ENCODE results near the gene PTCRA. TPM values are rescaled to one million over a fixed set of nuclear protein-coding genes. Genes with fewer than 3 reads are reported as not detected.
"Not testable (repeated sequence)": the region's sequence is repeated elsewhere in the genome, so short reads cannot be mapped to it uniquely, and the experiment has no call there.

Gene PTCRA
- total RNA-seq, 1 experiment from 2014 or later: not detected

DNA sequence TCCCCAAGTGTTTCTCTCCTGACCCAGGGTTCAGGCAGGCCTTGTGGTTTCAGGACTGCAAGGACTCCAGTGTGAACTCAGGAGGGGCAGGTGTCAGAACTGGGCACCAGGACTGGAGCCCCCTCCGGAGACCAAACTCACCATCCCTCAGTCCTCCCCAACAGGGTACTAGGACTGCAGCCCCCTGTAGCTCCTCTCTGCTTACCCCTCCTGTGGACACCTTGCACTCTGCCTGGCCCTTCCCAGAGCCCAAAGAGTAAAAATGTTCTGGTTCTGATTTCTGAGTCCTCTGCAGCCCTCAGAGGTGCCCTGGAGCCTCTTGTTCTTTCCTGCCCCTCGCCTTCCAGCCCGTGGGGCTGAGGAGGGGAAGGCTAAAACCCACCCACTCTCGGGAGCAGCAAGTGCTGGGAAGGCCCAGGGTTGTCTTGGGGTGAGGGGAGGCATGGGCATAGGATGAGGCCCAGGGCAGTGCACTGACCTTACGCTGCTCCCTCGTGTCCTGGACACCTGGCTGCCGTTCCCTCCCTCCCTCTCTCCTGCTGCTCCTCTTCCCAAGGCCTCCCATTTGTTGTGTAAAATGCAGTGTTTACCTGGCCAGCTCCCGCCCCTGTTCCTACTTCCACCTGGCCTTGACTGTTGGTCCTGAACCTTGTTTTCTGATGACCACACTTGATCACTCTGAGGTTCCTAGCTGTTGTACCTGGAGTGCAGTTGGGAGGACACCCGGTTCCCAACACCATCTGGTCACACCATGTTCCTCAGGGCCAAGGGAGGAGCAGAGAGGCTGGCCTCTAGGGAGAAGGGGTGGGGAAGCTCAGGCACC lies 23.3 kb downstream of the PTCRA start:
- POLR2A ChIA-PET (ENCODE audit: unreplicated experiment): no interaction called here
- no peaks in the 10 kb centered on the region for H3F3A ChIP-seq (ENCODE audit: low read length, unreplicated experiment)
- H3K27me3 ChIP-seq (ENCODE audit: low read length): no peaks in the 10 kb centered on the region
- H3K9me2 ChIP-seq (replicated peaks; ENCODE audit: low read length): no peaks in the 10 kb centered on the region
- intact Hi-C loops (cut with micrococcal nuclease): no loop called here
- TF ChIP-seq EZH2 (IDR thresholded peaks at IDR 0.05; ENCODE audit: low read length, unreplicated experiment): no peak
- no peak for TF ChIP-seq EZH2phosphoT487 (IDR thresholded peaks at IDR 0.05; ENCODE audit: borderline replicate concordance, low read length)
- TF ChIP-seq, protein P1, sequence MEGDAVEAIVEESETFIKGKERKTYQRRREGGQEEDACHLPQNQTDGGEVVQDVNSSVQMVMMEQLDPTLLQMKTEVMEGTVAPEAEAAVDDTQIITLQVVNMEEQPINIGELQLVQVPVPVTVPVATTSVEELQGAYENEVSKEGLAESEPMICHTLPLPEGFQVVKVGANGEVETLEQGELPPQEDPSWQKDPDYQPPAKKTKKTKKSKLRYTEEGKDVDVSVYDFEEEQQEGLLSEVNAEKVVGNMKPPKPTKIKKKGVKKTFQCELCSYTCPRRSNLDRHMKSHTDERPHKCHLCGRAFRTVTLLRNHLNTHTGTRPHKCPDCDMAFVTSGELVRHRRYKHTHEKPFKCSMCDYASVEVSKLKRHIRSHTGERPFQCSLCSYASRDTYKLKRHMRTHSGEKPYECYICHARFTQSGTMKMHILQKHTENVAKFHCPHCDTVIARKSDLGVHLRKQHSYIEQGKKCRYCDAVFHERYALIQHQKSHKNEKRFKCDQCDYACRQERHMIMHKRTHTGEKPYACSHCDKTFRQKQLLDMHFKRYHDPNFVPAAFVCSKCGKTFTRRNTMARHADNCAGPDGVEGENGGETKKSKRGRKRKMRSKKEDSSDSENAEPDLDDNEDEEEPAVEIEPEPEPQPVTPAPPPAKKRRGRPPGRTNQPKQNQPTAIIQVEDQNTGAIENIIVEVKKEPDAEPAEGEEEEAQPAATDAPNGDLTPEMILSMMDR (conservative IDR thresholded peaks at IDR 0.05; ENCODE audit: low read depth, low read length): no peak
- no peaks in the 10 kb centered on the region for H3K9me3 ChIP-seq (ENCODE audit: low read length)
- H3K4me3 ChIP-seq (ENCODE audit: low read length): no peak overlapping the region
- H3K9ac ChIP-seq (ENCODE audit: low read length): no peak overlapping the region
- CTCF ChIA-PET: no interaction called here
- no peaks in the 10 kb centered on the region for H4K20me1 ChIP-seq (ENCODE audit: low read length)
- peaks cover 21% of the 10 kb centered on the region; the same call in 1 of the 2 replicates for H3K36me3 ChIP-seq (ENCODE audit: low read depth, low read length)
- BruUV-seq (replicated peaks): no TSS peak
- H3K4me1 ChIP-seq (ENCODE audit: insufficient read depth, low read length): no peaks in the 10 kb centered on the region; the same call in 1 of the 2 replicates
- H3K27ac ChIP-seq (ENCODE audit: low read length): no peak overlapping the region
- no peak overlapping the region for H3K4me2 ChIP-seq (ENCODE audit: low read length)
- no peak for ATAC-seq
- DNase-seq: no peak
- H3K79me2 ChIP-seq (ENCODE audit: low read length): peaks cover 4% of the 10 kb centered on the region; the same call in 1 of the 2 replicates
- no peak overlapping the region for H2AFZ ChIP-seq (ENCODE audit: low read length)

DNA sequence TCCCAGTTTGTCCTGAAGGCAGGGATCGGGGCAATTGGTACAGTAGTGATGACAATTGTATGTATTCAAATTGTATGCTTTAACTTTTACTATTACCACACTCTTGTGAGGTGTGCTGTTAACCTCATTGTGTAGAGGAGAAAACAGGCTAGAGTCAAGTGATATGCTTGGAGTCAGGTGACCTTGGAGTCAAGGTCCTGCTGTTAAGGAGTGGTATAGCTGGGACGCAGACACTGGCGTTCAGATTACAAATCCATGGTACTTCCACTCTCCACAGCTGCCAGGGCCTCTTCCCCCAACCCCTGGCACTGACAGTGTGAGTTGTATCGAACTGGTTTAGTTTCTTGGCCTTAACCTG lies 23.9 kb downstream of the PTCRA start:
- no peaks in the 10 kb centered on the region for H3K27me3 ChIP-seq (ENCODE audit: low read length)
- no peaks in the 10 kb centered on the region; the same call in 1 of the 2 replicates for H3K4me1 ChIP-seq (ENCODE audit: insufficient read depth, low read length)
- no peak for ATAC-seq
- peaks cover 15% of the 10 kb centered on the region; the same call in 1 of the 2 replicates for H3K36me3 ChIP-seq (ENCODE audit: low read depth, low read length)
- no peak overlapping the region for H3K27ac ChIP-seq (ENCODE audit: low read length)
- intact Hi-C loops (cut with micrococcal nuclease): no loop called here
- no peak overlapping the region for H3K4me2 ChIP-seq (ENCODE audit: low read length)
- ChIA-PET CTCF (no interaction called here), POLR2A (ENCODE audit: unreplicated experiment) (no interaction called here)
- no peaks in the 10 kb centered on the region for H3K9me2 ChIP-seq (replicated peaks; ENCODE audit: low read length)
- H3K4me3 ChIP-seq (ENCODE audit: low read length): no peak overlapping the region
- TF ChIP-seq, protein P1 (conservative IDR thresholded peaks at IDR 0.05; ENCODE audit: low read depth, low read length): no peak
- TF ChIP-seq EZH2 (IDR thresholded peaks at IDR 0.05; ENCODE audit: low read length, unreplicated experiment) (no peak), EZH2phosphoT487 (IDR thresholded peaks at IDR 0.05; ENCODE audit: borderline replicate concordance, low read length) (no peak)
- no peaks in the 10 kb centered on the region for H4K20me1 ChIP-seq (ENCODE audit: low read length)
- no peak for DNase-seq
- no TSS peak for BruUV-seq (replicated peaks)
- H3K9me3 ChIP-seq (ENCODE audit: low read length): no peaks in the 10 kb centered on the region
- H2AFZ ChIP-seq (ENCODE audit: low read length): no peak overlapping the region
- no peaks in the 10 kb centered on the region for H3F3A ChIP-seq (ENCODE audit: low read length, unreplicated experiment)
- H3K9ac ChIP-seq (ENCODE audit: low read length): no peak overlapping the region
- H3K79me2 ChIP-seq (ENCODE audit: low read length): no peaks in the 10 kb centered on the region; the same call in 1 of the 2 replicates

DNA sequence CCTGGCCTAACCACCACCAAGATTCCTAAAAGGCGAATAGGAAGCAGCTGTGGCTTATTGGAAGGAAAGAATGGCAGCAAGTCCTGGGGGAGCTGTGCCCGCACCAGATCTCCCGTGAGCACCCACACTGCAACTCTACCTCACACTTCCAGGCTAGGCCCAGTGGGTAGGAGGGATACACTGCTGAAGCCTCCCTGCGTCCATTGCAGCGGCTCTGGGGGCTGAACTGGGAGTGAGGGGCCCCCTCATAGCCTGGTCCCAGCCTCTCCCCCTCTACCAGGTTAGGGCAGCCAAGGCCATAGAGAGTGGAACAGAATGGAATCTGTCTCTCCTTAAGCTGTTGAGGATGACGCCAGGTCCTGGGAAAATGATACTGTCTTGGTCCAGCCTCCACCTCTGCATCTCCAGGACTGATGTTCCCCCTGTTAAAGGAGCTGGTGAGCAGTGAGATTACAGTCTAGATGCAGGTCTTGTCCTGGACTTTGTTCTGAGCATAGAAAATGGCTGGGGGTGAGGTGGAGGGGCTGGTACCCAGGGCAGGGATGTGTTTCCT lies 24.7 kb downstream of the PTCRA start:
- no peaks in the 10 kb centered on the region for H3K9me2 ChIP-seq (replicated peaks; ENCODE audit: low read length)
- no peak overlapping the region for H3K27ac ChIP-seq (ENCODE audit: low read length)
- no peaks in the 10 kb centered on the region for H3K27me3 ChIP-seq (ENCODE audit: low read length)
- no peak overlapping the region for H3K4me3 ChIP-seq (ENCODE audit: low read length)
- H4K20me1 ChIP-seq (ENCODE audit: low read length): no peaks in the 10 kb centered on the region
- H2AFZ ChIP-seq (ENCODE audit: low read length): no peak overlapping the region
- ChIA-PET POLR2A (ENCODE audit: unreplicated experiment) (no interaction called here), CTCF (interaction anchor here (0.6 kb wide), 1 partner anchor 26 kb away, joined by 11 read pairs; no protein-coding TSS in a partner anchor)
- H3K9me3 ChIP-seq (ENCODE audit: low read length): no peaks in the 10 kb centered on the region
- H3K4me1 ChIP-seq (ENCODE audit: insufficient read depth, low read length): no peaks in the 10 kb centered on the region; the same call in 1 of the 2 replicates
- intact Hi-C loops (cut with micrococcal nuclease): no loop called here
- no peak overlapping the region for H3K4me2 ChIP-seq (ENCODE audit: low read length)
- DNase-seq (no peak), ATAC-seq (no peak)
- TF ChIP-seq EZH2 (IDR thresholded peaks at IDR 0.05; ENCODE audit: low read length, unreplicated experiment) (no peak), EZH2phosphoT487 (IDR thresholded peaks at IDR 0.05; ENCODE audit: borderline replicate concordance, low read length) (no peak)
- TF ChIP-seq, protein P1 (conservative IDR thresholded peaks at IDR 0.05; ENCODE audit: low read depth, low read length): no peak
- H3K9ac ChIP-seq (ENCODE audit: low read length): no peak overlapping the region
- H3F3A ChIP-seq (ENCODE audit: low read length, unreplicated experiment): no peaks in the 10 kb centered on the region
- no TSS peak for BruUV-seq (replicated peaks)
- peaks cover 11% of the 10 kb centered on the region; the same call in 1 of the 2 replicates for H3K36me3 ChIP-seq (ENCODE audit: low read depth, low read length)
- H3K79me2 ChIP-seq (ENCODE audit: low read length): no peaks in the 10 kb centered on the region; the same call in 1 of the 2 replicates

DNA sequence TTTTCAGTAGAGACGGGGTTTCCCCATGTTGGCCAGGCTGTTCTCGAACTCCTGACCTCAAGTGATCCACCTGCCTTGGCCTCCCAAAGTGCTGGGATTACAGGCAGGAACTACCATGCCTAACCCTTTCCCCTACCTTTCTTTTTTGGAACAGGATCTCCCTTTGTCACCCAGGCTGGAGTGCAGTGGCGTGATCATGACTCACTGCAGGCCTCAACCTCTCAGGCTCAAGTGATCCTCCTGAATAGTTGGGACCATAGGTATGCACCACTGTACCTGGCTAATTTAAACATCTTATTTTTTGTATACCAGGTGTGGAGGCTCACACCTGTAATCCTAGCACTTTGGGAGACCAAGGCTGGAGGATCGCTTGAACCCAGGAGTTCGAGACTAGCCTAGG lies 25.5 kb downstream of the PTCRA start:
- POLR2A ChIA-PET (ENCODE audit: unreplicated experiment); H3K79me2 ChIP-seq (ENCODE audit: low read length); H3K36me3 ChIP-seq (ENCODE audit: low read depth, low read length); CTCF ChIA-PET; H2AFZ ChIP-seq (ENCODE audit: low read length); H3K9me2 ChIP-seq (replicated peaks; ENCODE audit: low read length); H3K4me3 ChIP-seq (ENCODE audit: low read length); H4K20me1 ChIP-seq (ENCODE audit: low read length); H3K4me2 ChIP-seq (ENCODE audit: low read length); H3K4me1 ChIP-seq (ENCODE audit: insufficient read depth, low read length); intact Hi-C loops (cut with micrococcal nuclease); H3F3A ChIP-seq (ENCODE audit: low read length, unreplicated experiment); H3K27ac ChIP-seq (ENCODE audit: low read length); H3K9ac ChIP-seq (ENCODE audit: low read length); BruUV-seq (replicated peaks); H3K27me3 ChIP-seq (ENCODE audit: low read length); ATAC-seq; H3K9me3 ChIP-seq (ENCODE audit: low read length): not testable (repeated sequence)
- DNase-seq: peak; percentile 29

All from PC-3 (cell line).